Esophagus squamous epithelium (tissue), 5 donors: ENCODE data around the gene SGCD. TPM values are rescaled to one million over a fixed set of nuclear protein-coding genes. Genes with fewer than 3 reads are reported as not detected.

Experiments
- DNase-seq: peaks from one replicate; lab custom pipeline; 2025; lab: John Stamatoyannopoulos, UW
- H3K27ac ChIP-seq, 4 donors: fragments of 200-600 bp; sonication (generic); one replicate each; pipeline ENCODE4 v1.5.1; 2016 to 2019; ENCODE audit warnings: mild to moderate bottlenecking in 1 of 4
- H3K27me3 ChIP-seq, 4 donors: fragments of 200-600 bp; sonication (generic); 1 replicate in 3 of 4; 2 replicates in 1 of 4; pipeline versions ENCODE4 v1.5.1 to v1.6.0; 2017 to 2021; ENCODE audit warnings: antibody characterized with exemption in 1 of 4
- H3K36me3 ChIP-seq, 3 donors: fragments of 200-600 bp; sonication (generic); one replicate each; pipeline ENCODE4 v1.5.1; 2016 to 2019
- H3K4me1 ChIP-seq, 3 donors: fragments of 200-600 bp; sonication (generic); one replicate each; pipeline ENCODE4 v1.5.1; 2017 to 2019
- H3K4me3 ChIP-seq, 4 donors: fragments of 200-600 bp; sonication (generic); 1 replicate in 3 of 4; 2 replicates in 1 of 4; pipeline ENCODE4 v1.5.1; 2016 to 2019; ENCODE audit warnings: mild to moderate bottlenecking in 2 of 4, moderate library complexity in 1 of 4
- H3K9me3 ChIP-seq, 3 donors: fragments of 200-600 bp; sonication (generic); one replicate each; pipeline ENCODE4 v1.5.1; 2016 to 2019
- POLR2A ChIP-seq, 4 donors: fragments of 450-650 bp; IDR thresholded peaks; one replicate each; pipeline ENCODE4 v1.6.1; 2017; ENCODE audit warnings: antibody characterized with exemption in 4 of 4, mild to moderate bottlenecking in 4 of 4, moderate library complexity in 3 of 4
- WGBS, 2 donors: methylation state at CpG; one replicate each; pipeline ENCODE4 v1.1.5; 2018; 5-methylcytosine and 5-hydroxymethylcytosine counted together
- intact Hi-C: fragments of 100-400 bp; cut with DNase I; formaldehyde crosslinking; loops from one replicate; pipeline ENCODE4 v1.15.0; 2022
- total RNA-seq, 4 donors: library from RNA; depleted of rRNA; stranded (reverse); fragments of >200 nt; gene quantifications; one replicate each; pipeline ENCODE4 v1.1.0, GENCODE V29; 2016
- TF ChIP-seq, protein P1 (sequence below), 6 experiments: fragments of 450-650 bp in 4 of 6; fragments of 200-600 bp in 2 of 6; sonication (generic) in 2 of 6; IDR thresholded peaks; one replicate each; pipeline ENCODE4 v1.5.1; 2016 to 2019; ENCODE audit warnings: antibody characterized with exemption in 6 of 6, mild to moderate bottlenecking in 4 of 6, moderate library complexity in 4 of 6
- donor health status: DM: yes; HTN: yes; CAD: no.

Gene SGCD
- total RNA-seq, 4 donors from 2014 or later: 0.08 to 4.4 (median 0.64) TPM

DNA sequence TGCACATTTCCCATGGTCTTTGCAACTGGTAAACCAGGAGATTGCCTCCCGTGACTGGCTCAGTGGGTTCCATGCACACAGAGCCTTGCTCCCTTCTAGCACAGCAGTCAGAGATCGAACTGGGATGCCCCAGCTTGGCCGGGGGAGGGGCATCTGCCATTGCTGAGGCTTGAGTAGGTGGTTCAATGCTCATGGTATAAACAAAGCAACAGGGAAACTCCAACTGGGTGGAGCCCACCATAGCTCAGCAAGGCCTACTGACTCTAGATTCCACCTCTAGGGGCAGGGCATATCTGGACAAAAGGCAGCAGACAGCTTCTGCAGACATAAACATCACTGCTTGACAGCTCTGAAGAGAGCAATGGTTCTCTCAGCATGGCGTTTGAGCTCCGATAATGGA is 456.1 kb downstream of the SGCD start:
- intact Hi-C loops: no loop called here
- Histone ChIP-seq H3K27me3 (no peaks in the 10 kb centered on the region), H3K4me3 (no peak overlapping the region), H3K9me3 (peaks cover 0 to 11% (median 9%) of the 10 kb centered on the region in 3 donors), H3K4me1 (no peaks in the 10 kb centered on the region), H3K27ac (no peak overlapping the region), H3K36me3 (no peaks in the 10 kb centered on the region)
- 90 to 93% methylated on average over 2 to 5 of the region's 5 CpGs for WGBS, 2 donors
- TF ChIP-seq, protein P1, sequence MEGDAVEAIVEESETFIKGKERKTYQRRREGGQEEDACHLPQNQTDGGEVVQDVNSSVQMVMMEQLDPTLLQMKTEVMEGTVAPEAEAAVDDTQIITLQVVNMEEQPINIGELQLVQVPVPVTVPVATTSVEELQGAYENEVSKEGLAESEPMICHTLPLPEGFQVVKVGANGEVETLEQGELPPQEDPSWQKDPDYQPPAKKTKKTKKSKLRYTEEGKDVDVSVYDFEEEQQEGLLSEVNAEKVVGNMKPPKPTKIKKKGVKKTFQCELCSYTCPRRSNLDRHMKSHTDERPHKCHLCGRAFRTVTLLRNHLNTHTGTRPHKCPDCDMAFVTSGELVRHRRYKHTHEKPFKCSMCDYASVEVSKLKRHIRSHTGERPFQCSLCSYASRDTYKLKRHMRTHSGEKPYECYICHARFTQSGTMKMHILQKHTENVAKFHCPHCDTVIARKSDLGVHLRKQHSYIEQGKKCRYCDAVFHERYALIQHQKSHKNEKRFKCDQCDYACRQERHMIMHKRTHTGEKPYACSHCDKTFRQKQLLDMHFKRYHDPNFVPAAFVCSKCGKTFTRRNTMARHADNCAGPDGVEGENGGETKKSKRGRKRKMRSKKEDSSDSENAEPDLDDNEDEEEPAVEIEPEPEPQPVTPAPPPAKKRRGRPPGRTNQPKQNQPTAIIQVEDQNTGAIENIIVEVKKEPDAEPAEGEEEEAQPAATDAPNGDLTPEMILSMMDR (IDR thresholded peaks at IDR 0.05): no peak
- no peak for TF ChIP-seq POLR2A (IDR thresholded peaks at IDR 0.05)
- no peak for DNase-seq

DNA sequence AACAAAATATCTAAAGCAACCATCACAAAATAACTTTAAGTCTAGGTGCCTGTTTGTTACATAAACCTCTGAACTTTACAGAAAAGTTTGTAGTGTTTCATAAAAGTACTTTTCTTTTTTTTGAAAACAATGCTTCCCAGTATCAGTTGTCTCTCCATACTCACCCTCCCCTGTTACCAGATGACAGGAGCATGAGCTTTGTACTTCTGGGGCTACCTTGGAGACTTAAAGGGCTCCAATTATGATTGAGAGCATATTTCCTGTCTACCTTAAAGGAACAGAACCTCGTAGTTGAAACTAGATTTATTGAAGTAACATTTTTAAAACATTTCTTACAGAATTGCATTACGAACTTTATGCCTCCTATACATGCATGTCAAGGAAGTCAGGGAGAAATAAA is 467.7 kb downstream of the SGCD start:
- TF ChIP-seq POLR2A (IDR thresholded peaks at IDR 0.05): no peak
- TF ChIP-seq, protein P1 (IDR thresholded peaks at IDR 0.05): no peak
- Histone ChIP-seq H3K36me3 (no peaks in the 10 kb centered on the region), H3K9me3 (no peaks in the 10 kb centered on the region), H3K27ac (no peak overlapping the region), H3K4me1 (no peaks in the 10 kb centered on the region), H3K4me3 (no peak overlapping the region), H3K27me3 (no peaks in the 10 kb centered on the region)
- no peak for DNase-seq
- intact Hi-C loops: no loop called here
- WGBS, 2 donors: 27 to 38% methylated on average over 2 of the region's 2 CpGs

DNA sequence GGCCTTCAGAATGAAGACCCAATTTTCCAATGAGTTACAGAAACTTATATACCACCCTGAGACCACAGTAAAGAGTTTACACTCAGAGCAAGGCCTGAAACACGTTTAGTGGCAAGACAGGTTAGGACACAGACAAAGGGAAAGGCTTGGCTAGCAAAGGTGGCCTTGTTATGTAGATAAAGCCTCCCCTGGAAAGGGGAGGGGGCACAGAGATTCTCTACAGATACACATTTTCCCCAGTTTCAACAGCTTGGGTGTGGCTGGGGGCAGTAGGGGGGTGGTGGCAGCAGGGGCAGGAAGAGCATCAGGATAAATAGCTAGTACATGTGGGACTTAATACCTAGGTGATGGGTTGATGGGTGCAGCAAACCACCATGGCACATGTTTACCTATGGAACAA is 471.2 kb downstream of the SGCD start:
- intact Hi-C loops: no loop called here

DNA sequence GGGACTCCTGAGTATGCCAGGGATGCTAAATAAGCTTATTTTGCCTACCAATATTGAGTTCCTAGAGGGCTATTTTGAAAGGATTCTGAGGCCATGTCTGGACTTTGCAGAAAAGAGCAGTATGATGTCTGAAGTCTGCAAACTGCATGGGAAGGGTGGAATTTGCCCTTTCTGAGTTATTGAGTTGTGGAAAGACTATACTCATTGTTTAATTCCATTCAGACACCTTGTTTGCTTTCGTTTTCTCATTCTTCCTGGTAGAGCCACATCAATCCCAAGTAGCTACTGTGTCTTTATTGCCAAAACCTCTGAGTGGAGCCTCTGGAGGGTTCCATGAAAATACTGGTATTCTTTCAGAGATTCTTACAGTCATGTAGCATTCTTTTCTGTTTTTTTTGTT is 472.2 kb downstream of the SGCD start:
- no peak for DNase-seq
- Histone ChIP-seq H3K4me3 (no peak overlapping the region), H3K27me3 (no peaks in the 10 kb centered on the region), H3K36me3 (no peaks in the 10 kb centered on the region), H3K9me3 (no peaks in the 10 kb centered on the region), H3K27ac (no peak overlapping the region), H3K4me1 (no peaks in the 10 kb centered on the region)
- 27 to 53% methylated on average over 1 of the region's 1 CpG for WGBS, 2 donors
- TF ChIP-seq POLR2A (IDR thresholded peaks at IDR 0.05): no peak
- TF ChIP-seq, protein P1 (IDR thresholded peaks at IDR 0.05): no peak
- intact Hi-C loops: no loop called here

More for the DNA sequence above, 471.2 kb downstream of the SGCD start:
- Histone ChIP-seq H3K27me3 (no peaks in the 10 kb centered on the region), H3K9me3 (no peaks in the 10 kb centered on the region), H3K4me3 (no peak overlapping the region), H3K4me1 (no peaks in the 10 kb centered on the region), H3K27ac (no peak overlapping the region), H3K36me3 (no peaks in the 10 kb centered on the region)
- WGBS, 2 donors: 29 to 42% methylated on average over 1 of the region's 1 CpG
- no peak for TF ChIP-seq POLR2A (IDR thresholded peaks at IDR 0.05)
- TF ChIP-seq, protein P1 (IDR thresholded peaks at IDR 0.05): no peak
- no peak for DNase-seq

DNA sequence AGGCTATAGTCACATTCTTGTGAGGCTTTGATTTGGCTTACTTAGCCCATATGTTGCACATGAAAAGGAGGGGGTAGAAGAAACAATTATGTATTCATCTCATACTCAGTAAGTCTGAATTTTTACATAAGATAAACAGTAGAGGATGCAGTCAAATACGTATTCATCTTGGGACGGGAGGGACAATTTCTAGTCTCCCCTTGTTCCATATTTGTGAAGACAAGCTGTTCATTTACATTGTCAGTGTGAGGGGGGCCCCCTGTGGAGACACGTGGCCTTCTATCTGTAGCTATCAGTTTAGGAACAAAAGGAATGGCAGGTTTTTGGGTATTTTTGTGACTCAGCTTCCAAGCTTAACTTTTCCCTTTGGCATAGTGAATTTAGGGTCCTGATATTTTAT is 474.0 kb downstream of the SGCD start:
- no peak for DNase-seq
- no peaks in the 10 kb centered on the region for H3K36me3 ChIP-seq
- H3K9me3 ChIP-seq: no peaks in the 10 kb centered on the region
- intact Hi-C loops: no loop called here
- H3K27ac ChIP-seq: no peak overlapping the region
- no peaks in the 10 kb centered on the region for H3K27me3 ChIP-seq
- H3K4me3 ChIP-seq: no peak overlapping the region
- 32 to 46% methylated on average over 3 of the region's 3 CpGs for WGBS, 2 donors
- H3K4me1 ChIP-seq: no peaks in the 10 kb centered on the region
- TF ChIP-seq POLR2A (IDR thresholded peaks at IDR 0.05): no peak
- TF ChIP-seq, protein P1 (IDR thresholded peaks at IDR 0.05): no peak
